DOHH2 (cell line): ENCODE data around the gene KCTD20.

Source experiments
- H3F3A ChIP-seq: fragments of 200-600 bp; sonication (generic), shearing (Covaris generic); 2 replicates; pipeline ENCODE4 v1.6.0; 2016; ENCODE audit warnings: antibody characterized with exemption, mild to moderate bottlenecking; ENCODE audit not compliant: control insufficient read depth, insufficient read depth
- H3K27ac ChIP-seq: fragments of 200-600 bp; sonication (generic); 2 replicates; pipeline ENCODE4 v1.5.1; 2014; ENCODE audit warnings: low read depth, mild to moderate bottlenecking, low read length, moderate library complexity
- H3K27me3 ChIP-seq: fragments of 200-600 bp; sonication (generic); 2 replicates; pipeline ENCODE4 v1.6.1; 2014; ENCODE audit warnings: mild to moderate bottlenecking, low read length, mixed read lengths; ENCODE audit not compliant: control insufficient read depth
- H3K36me3 ChIP-seq: fragments of 200-600 bp; sonication (generic); 2 replicates; pipeline ENCODE4 v1.6.1; 2014; ENCODE audit warnings: mild to moderate bottlenecking, low read length, moderate library complexity, mixed read lengths; ENCODE audit not compliant: control insufficient read depth
- H3K4me1 ChIP-seq: fragments of 200-600 bp; sonication (generic); 2 replicates; pipeline ENCODE4 v1.6.1; 2014; ENCODE audit warnings: mild to moderate bottlenecking, low read length, mixed read lengths; ENCODE audit not compliant: control insufficient read depth
- H3K4me2 ChIP-seq: fragments of 200-600 bp; sonication (generic); 2 replicates; pipeline ENCODE4 v1.6.0; 2014; ENCODE audit warnings: mild to moderate bottlenecking, low read length, moderate library complexity
- H3K4me3 ChIP-seq: fragments of 200-600 bp; sonication (generic); 2 replicates; pipeline ENCODE4 v1.5.1; 2014; ENCODE audit warnings: mild to moderate bottlenecking, low read length, mixed read lengths
- H3K79me2 ChIP-seq: fragments of 200-600 bp; sonication (generic); 2 replicates; pipeline ENCODE4 v1.6.1; 2014; ENCODE audit warnings: mild to moderate bottlenecking, low read length, mixed read lengths; ENCODE audit not compliant: control insufficient read depth
- H3K9me2 ChIP-seq: fragments of 200-600 bp; sonication (generic); replicated peaks from 2 replicates; pipeline ENCODE4 v1.6.1; 2014; ENCODE audit warnings: mild to moderate bottlenecking, low read length, mixed read lengths; ENCODE audit not compliant: control insufficient read depth
- H3K9me3 ChIP-seq: fragments of 200-600 bp; sonication (generic); 2 replicates; pipeline ENCODE4 v1.6.1; 2014; ENCODE audit warnings: antibody characterized with exemption, low read length, mixed read lengths; ENCODE audit not compliant: control insufficient read depth, insufficient read depth
- H4K20me1 ChIP-seq: fragments of 200-600 bp; sonication (generic); 2 replicates; pipeline ENCODE4 v1.6.0; 2014; ENCODE audit warnings: low read depth, mild to moderate bottlenecking, antibody characterized with exemption, low read length, moderate library complexity; ENCODE audit not compliant: control insufficient read depth, insufficient read depth
- CTCF ChIP-seq: fragments of 200-600 bp; sonication (generic); IDR thresholded peaks from one replicate; pipeline ENCODE4 v1.5.1; 2014; ENCODE audit warnings: antibody characterized with exemption, mild to moderate bottlenecking, low read depth, low read length; ENCODE audit not compliant: poor library complexity, severe bottlenecking
- EZH2phosphoT487 ChIP-seq: fragments of 200-600 bp; sonication (generic); IDR thresholded peaks from 2 replicates; pipeline ENCODE4 v1.6.1; 2017; ENCODE audit warnings: borderline replicate concordance, mild to moderate bottlenecking, antibody characterized with exemption, low read length, moderate library complexity, mixed read lengths

KCTD20 gene

GRCh38 chr6:36461646-36462045, 18.8 kb downstream of the KCTD20 start:
- peaks cover 3% of the 10 kb centered on the region; the same call in 1 of the 2 replicates for H4K20me1 ChIP-seq
- no peak for TF ChIP-seq EZH2phosphoT487
- TF ChIP-seq CTCF, result no peak
- H3K9me3 ChIP-seq, result no peaks in the 10 kb centered on the region
- no peak overlapping the region for H3K4me2 ChIP-seq
- H3K79me2 ChIP-seq, result peaks cover 97% of the 10 kb centered on the region
- no peak overlapping the region for H3K27ac ChIP-seq
- peaks cover 22% of the 10 kb centered on the region for H3K36me3 ChIP-seq
- no peaks in the 10 kb centered on the region for H3K9me2 ChIP-seq
- H3K27me3 ChIP-seq, result no peaks in the 10 kb centered on the region
- H3K4me3 ChIP-seq, result no peak overlapping the region
- H3F3A ChIP-seq, result no peaks in the 10 kb centered on the region
- H3K4me1 ChIP-seq, result no peaks in the 10 kb centered on the region

GRCh38 chr6:36463676-36464075, 20.9 kb downstream of the KCTD20 start:
- no peaks in the 10 kb centered on the region for H3K4me1 ChIP-seq
- peaks cover 3% of the 10 kb centered on the region; the same call in 1 of the 2 replicates for H4K20me1 ChIP-seq
- no peak for TF ChIP-seq CTCF
- TF ChIP-seq EZH2phosphoT487, result no peak
- H3K27ac ChIP-seq, result no peak overlapping the region
- peaks cover 99% of the 10 kb centered on the region for H3K79me2 ChIP-seq
- H3K4me3 ChIP-seq, result no peak overlapping the region
- H3K9me2 ChIP-seq, result no peaks in the 10 kb centered on the region
- no peaks in the 10 kb centered on the region for H3K9me3 ChIP-seq
- H3K36me3 ChIP-seq, result peaks cover 15% of the 10 kb centered on the region
- no peaks in the 10 kb centered on the region for H3K27me3 ChIP-seq
- 0 out of 2 replicates have a peak, but pooled peaks cover 4% of the 10 kb centered on the region for H3F3A ChIP-seq
- H3K4me2 ChIP-seq, result no peak overlapping the region

GRCh38 chr6:36464233-36464632, 21.4 kb downstream of the KCTD20 start:
- Histone ChIP-seq H4K20me1 (peaks cover 3% of the 10 kb centered on the region; the same call in 1 of the 2 replicates), H3K27me3 (no peaks in the 10 kb centered on the region), H3K36me3 (peaks cover 15% of the 10 kb centered on the region)

More at GRCh38 chr6:36464233-36464632, 21.4 kb downstream of the KCTD20 start:
- Histone ChIP-seq H3K27ac (no peak overlapping the region), H3K9me2 (no peaks in the 10 kb centered on the region), H3K79me2 (peaks cover 98% of the 10 kb centered on the region), H3K4me1 (no peaks in the 10 kb centered on the region), H3K9me3 (no peaks in the 10 kb centered on the region), H3K4me3 (no peak overlapping the region), H3K4me2 (no peak overlapping the region), H3F3A (0 out of 2 replicates have a peak, but pooled peaks cover 5% of the 10 kb centered on the region)
- no peak for TF ChIP-seq CTCF
- TF ChIP-seq EZH2phosphoT487, result no peak
